H9 (cell line): ENCODE data around the gene RAD17. TPM values are rescaled to one million over a fixed set of nuclear protein-coding genes. Genes with fewer than 3 reads are reported as not detected.

Source experiments
- DNase-seq: peaks from one replicate; pipeline ENCODE4 v3.0.0-alpha.2; 2017
- H2AFZ ChIP-seq: one replicate; pipeline ENCODE4 v1.6.1; 2013; ENCODE audit warnings: mild to moderate bottlenecking, low read length, control low read depth, moderate library complexity
- H2AK5ac ChIP-seq: 2 replicates; pipeline ENCODE4 v1.6.1; 2013; ENCODE audit warnings: low read length, control low read depth, mixed read lengths; ENCODE audit not compliant: insufficient read length
- H2BK120ac ChIP-seq: one replicate; pipeline ENCODE4 v1.6.1; 2013; ENCODE audit warnings: low read depth, mild to moderate bottlenecking, low read length, control low read depth, inconsistent platforms; ENCODE audit not compliant: poor library complexity, severe bottlenecking
- H2BK12ac ChIP-seq: 2 replicates; pipeline ENCODE4 v1.6.1; 2013; ENCODE audit warnings: low read length, control low read depth, mixed read lengths, low read depth; ENCODE audit not compliant: insufficient read length
- H2BK15ac ChIP-seq: 2 replicates; pipeline ENCODE4 v1.6.1; 2013; ENCODE audit warnings: low read depth, low read length, control low read depth
- H2BK20ac ChIP-seq: one replicate; pipeline ENCODE4 v1.6.1; 2013; ENCODE audit warnings: low read depth, mild to moderate bottlenecking, low read length, control low read depth, inconsistent platforms; ENCODE audit not compliant: poor library complexity, severe bottlenecking
- H2BK5ac ChIP-seq: 2 replicates; pipeline ENCODE4 v1.6.1; 2013; ENCODE audit warnings: low read length, control low read depth, mixed read lengths; ENCODE audit not compliant: insufficient read length
- H3K14ac ChIP-seq: 2 replicates; pipeline ENCODE4 v1.6.1; 2013; ENCODE audit warnings: low read length, control low read depth; ENCODE audit not compliant: insufficient read depth
- H3K18ac ChIP-seq: 2 replicates; pipeline ENCODE4 v1.6.1; 2013; ENCODE audit warnings: low read depth, mild to moderate bottlenecking, mixed read lengths, low read length, control low read depth; ENCODE audit not compliant: insufficient read length
- H3K23ac ChIP-seq: 2 replicates; pipeline ENCODE4 v1.6.1; 2013; ENCODE audit warnings: low read length, control low read depth, mixed read lengths, low read depth; ENCODE audit not compliant: insufficient read length
- H3K23me2 ChIP-seq: 2 replicates; pipeline ENCODE4 v1.6.1; 2013; ENCODE audit warnings: low read depth, mild to moderate bottlenecking, mixed read lengths, low read length, control low read depth; ENCODE audit not compliant: insufficient read length, poor library complexity, severe bottlenecking
- H3K27ac ChIP-seq: 2 replicates; pipeline ENCODE4 v1.5.1; 2013; ENCODE audit warnings: low read length, control low read depth, mixed read lengths, low read depth; ENCODE audit not compliant: insufficient read length
- H3K27me3 ChIP-seq: 2 replicates; pipeline ENCODE4 v1.6.1; 2013; ENCODE audit warnings: low read length, control low read depth, inconsistent platforms; ENCODE audit not compliant: insufficient read depth
- H3K4ac ChIP-seq: 2 replicates; pipeline ENCODE4 v1.6.1; 2013; ENCODE audit warnings: low read depth, mild to moderate bottlenecking, control low read depth, inconsistent platforms, low read length, moderate library complexity
- H3K4me1 ChIP-seq: 2 replicates; pipeline ENCODE4 v1.6.1; 2013; ENCODE audit warnings: low read length, control low read depth, inconsistent platforms; ENCODE audit not compliant: insufficient read depth
- H3K4me2 ChIP-seq: 2 replicates; pipeline ENCODE4 v1.6.1; 2013; ENCODE audit warnings: low read length, control low read depth, mixed read lengths; ENCODE audit not compliant: insufficient read length, insufficient read depth
- H3K56ac ChIP-seq: 2 replicates; pipeline ENCODE4 v1.6.1; 2013; ENCODE audit warnings: low read depth, mild to moderate bottlenecking, mixed read lengths, low read length, control low read depth; ENCODE audit not compliant: insufficient read length
- H3K79me1 ChIP-seq: 2 replicates; pipeline ENCODE4 v1.6.1; 2013; ENCODE audit warnings: low read depth, mild to moderate bottlenecking, moderate library complexity, low read length, control low read depth, inconsistent platforms; ENCODE audit not compliant: insufficient read depth, poor library complexity, severe bottlenecking
- H3K79me2 ChIP-seq: 2 replicates; pipeline ENCODE4 v1.6.1; 2013; ENCODE audit warnings: low read length, control low read depth, inconsistent platforms; ENCODE audit not compliant: insufficient read depth
- H3K9ac ChIP-seq: 2 replicates; pipeline ENCODE4 v1.6.1; 2013; ENCODE audit warnings: low read length, control low read depth, mixed read lengths; ENCODE audit not compliant: insufficient read length; ENCODE audit errors: extremely low read depth
- H3K9me3 ChIP-seq: one replicate; pipeline ENCODE4 v1.6.1; 2013; ENCODE audit warnings: low read depth, low read length, inconsistent platforms; ENCODE audit not compliant: control insufficient read depth
- H3T11ph ChIP-seq: one replicate; pipeline ENCODE4 v1.6.1; 2013; ENCODE audit warnings: mild to moderate bottlenecking, low read length, control low read depth, inconsistent platforms
- H4K20me1 ChIP-seq: one replicate; pipeline ENCODE4 v1.6.1; 2013; ENCODE audit not compliant: control insufficient read depth, insufficient read length, insufficient read depth
- H4K5ac ChIP-seq: 2 replicates; pipeline ENCODE4 v1.6.1; 2013; ENCODE audit warnings: low read depth, mild to moderate bottlenecking, mixed read lengths, low read length, control low read depth; ENCODE audit not compliant: insufficient read length
- H4K8ac ChIP-seq: replicated peaks from 2 replicates; pipeline ENCODE4 v1.6.1; 2013; ENCODE audit warnings: low read length, control low read depth, mixed read lengths, low read depth; ENCODE audit not compliant: insufficient read length
- H4K91ac ChIP-seq: 2 replicates; pipeline ENCODE4 v1.6.1; 2013; ENCODE audit warnings: low read depth, mild to moderate bottlenecking, moderate library complexity, mixed read lengths, low read length, control low read depth; ENCODE audit not compliant: insufficient read length
- H3K27ac Mint-ChIP-seq, 3 experiments: 2 replicates in 2 of 3; 3 replicates in 1 of 3; pipeline ENCODE4 v1.8.0; 2020 to 2021; ENCODE audit warnings: mixed read lengths in 3 of 3, mild to moderate bottlenecking in 1 of 3, moderate library complexity in 1 of 3
- H3K27me3 Mint-ChIP-seq: 2 replicates; pipeline ENCODE4 v1.8.0; 2021; ENCODE audit warnings: low read depth, mild to moderate bottlenecking, moderate library complexity, mixed read lengths
- H3K36me3 Mint-ChIP-seq, 3 experiments: 2 replicates in 2 of 3; 3 replicates in 1 of 3; pipeline ENCODE4 v1.8.0; 2020 to 2021; ENCODE audit warnings: low read depth in 3 of 3, mixed read lengths in 3 of 3; ENCODE audit not compliant: insufficient read depth in 1 of 3
- H3K4me1 Mint-ChIP-seq, 2 experiments: 2 replicates each; pipeline ENCODE4 v1.8.0; 2020; ENCODE audit warnings: mixed read lengths in 2 of 2
- H3K4me3 Mint-ChIP-seq, 2 experiments: 2 replicates in 1 of 2; 3 replicates in 1 of 2; pipeline ENCODE4 v1.8.0; 2020 to 2021; ENCODE audit warnings: mild to moderate bottlenecking in 2 of 2, mixed read lengths in 2 of 2, moderate library complexity in 1 of 2
- H3K9me3 Mint-ChIP-seq, 2 experiments: 2 replicates in 1 of 2; 3 replicates in 1 of 2; pipeline ENCODE4 v1.8.0; 2020; ENCODE audit warnings: mild to moderate bottlenecking in 2 of 2, mixed read lengths in 2 of 2, moderate library complexity in 1 of 2
- CTCF ChIP-seq: fragments of 200-600 bp; sonication (generic); conservative IDR thresholded peaks from 3 replicates; pipeline ENCODE4 v1.8.0; 2021; ENCODE audit warnings: antibody characterized with exemption, mild to moderate bottlenecking
- WGBS: extraction: QIAGEN DNeasy Blood & Tissue Kit; methylation state at CpG from one replicate; pipeline ENCODE4 v1.1.7; 2013; ENCODE audit warnings: missing lambda C conversion rate, low lambda C conversion rate, mixed read lengths; ENCODE audit not compliant: insufficient read length; ENCODE audit errors: extremely low coverage; 5-methylcytosine and 5-hydroxymethylcytosine counted together
- total RNA-seq: library from RNA; stranded (reverse); gene quantifications from 2 replicates; pipeline ENCODE4 v1.2.1, GENCODE V29; 2021

RAD17 gene
- total RNA-seq, 1 experiment from 2014 or later, result 31.9 TPM

- Histone ChIP-seq H2BK15ac (no peak overlapping the region), H2BK120ac (no peak overlapping the region), H2AK5ac (no peak overlapping the region), H3K9me3 (no peaks in the 10 kb centered on the region), H2BK20ac (no peak overlapping the region), H3K9ac (no peak overlapping the region), H3K4me1 (no peaks in the 10 kb centered on the region), H3K27me3 (no peaks in the 10 kb centered on the region), H4K20me1 (no peaks in the 10 kb centered on the region), H2AFZ (no peak overlapping the region), H3K56ac (no peak overlapping the region), H3K4ac (no peak overlapping the region), H3K18ac (no peak overlapping the region), H3K23ac (no peak overlapping the region), H3K14ac (no peak overlapping the region), H3K4me2 (no peak overlapping the region), H4K5ac (no peak overlapping the region), H3K23me2 (no peaks in the 10 kb centered on the region), H4K91ac (no peak overlapping the region), H4K8ac (no peak overlapping the region), H2BK12ac (no peak overlapping the region), H2BK5ac (no peak overlapping the region), H3K27ac (no peak overlapping the region), H3K79me2 (no peaks in the 10 kb centered on the region), H3T11ph (no peak overlapping the region), H3K79me1 (no peaks in the 10 kb centered on the region)
- Mint-ChIP-seq H3K27me3 (no peaks in the 10 kb centered on the region), H3K4me3 (no peak overlapping the region), H3K9me3 (no peaks in the 10 kb centered on the region), H3K27ac (no peak overlapping the region), H3K4me1 (no peaks in the 10 kb centered on the region), H3K36me3 (no peaks in the 10 kb centered on the region)
- DNase-seq, result no peak
- no CpG with 5 or more reads among the region's 4 CpGs for WGBS
- TF ChIP-seq CTCF, result no peak
These were observed 28.0 kb upstream of the RAD17 start for GRCh38 chr5:69341520-69342161.
